NCI-H2081 treated with DMSO at 0.1 percent for 48 hours (cell line): ENCODE measurements around the gene CXorf66.
"Not testable (repeated sequence)": the region's sequence is repeated elsewhere in the genome, so short reads cannot be mapped to it uniquely, and the experiment has no call there.

Experiments used
- DNase-seq: peaks from one replicate; lab custom pipeline; 2025; lab: John Stamatoyannopoulos, UW

CXorf66 gene

GRCh38 chrX:139965421-139965820, at the start of gene CXorf66:
Gene CXorf66, minus strand, starts transcription at chrX:139965521. Its CDS starts 25 bp downstream, at chrX:139965496.
- no peak for DNase-seq

GRCh38 chrX:139982856-139983255, 17.5 kb upstream of the CXorf66 start:
- DNase-seq: no peak

- no peak for DNase-seq
Measured at GRCh38 chrX:139974471-139974870, 9.2 kb upstream of the CXorf66 start.

GRCh38 chrX:139972629-139973624, 7.6 kb upstream of the CXorf66 start:
- no peak for DNase-seq

GRCh38 chrX:139972113-139972512, 6.8 kb upstream of the CXorf66 start:
- no peak for DNase-seq

GRCh38 chrX:139971394-139971749, 6.1 kb upstream of the CXorf66 start:
- no peak for DNase-seq

GRCh38 chrX:139969286-139969685, 4.0 kb upstream of the CXorf66 start:
- no peak for DNase-seq

GRCh38 chrX:139967750-139968149, 2.4 kb upstream of the CXorf66 start:
- DNase-seq: no peak

GRCh38 chrX:139967300-139967699, 2.0 kb upstream of the CXorf66 start:
- DNase-seq: no peak

GRCh38 chrX:139966159-139966558, 838 bp upstream of the CXorf66 start:
- not testable (repeated sequence) for DNase-seq

GRCh38 chrX:139961091-139961490, 4.2 kb downstream of the CXorf66 start:
- DNase-seq: not testable (repeated sequence)

GRCh38 chrX:139949703-139950102, 15.6 kb downstream of the CXorf66 start:
- no peak for DNase-seq

- no peak for DNase-seq
Measured at GRCh38 chrX:139945075-139945474, 20.2 kb downstream of the CXorf66 start.

- DNase-seq: no peak
Measured at GRCh38 chrX:139936259-139936658, 29.1 kb downstream of the CXorf66 start.

GRCh38 chrX:139933904-139934303, 31.4 kb downstream of the CXorf66 start:
- no peak for DNase-seq

- no peak for DNase-seq
Measured at GRCh38 chrX:139932901-139933796, 32.2 kb downstream of the CXorf66 start, which contains the start of gene ATP11C. Gene ATP11C, minus strand, starts transcription at chrX:139933053. Its CDS starts 1,011 bp downstream, at chrX:139932042.

GRCh38 chrX:139932073-139932900, 33.0 kb downstream of the CXorf66 start:
- no peak for DNase-seq

- DNase-seq: no peak
Measured at GRCh38 chrX:139931646-139932072, 33.7 kb downstream of the CXorf66 start.

- DNase-seq: no peak
Measured at GRCh38 chrX:139930916-139931645, 34.2 kb downstream of the CXorf66 start.

GRCh38 chrX:139930401-139930800, 34.9 kb downstream of the CXorf66 start:
- no peak for DNase-seq

- DNase-seq: no peak
Measured at GRCh38 chrX:139929876-139930275, 35.4 kb downstream of the CXorf66 start.
